NCI-H526 treated with DMSO at 0.1 percent for 48 hours (cell line): Measurements from ENCODE around the gene NAMPT.

Experiments used
- DNase-seq: peaks from one replicate; lab custom pipeline; 2025; lab: John Stamatoyannopoulos, UW

The NAMPT gene

DNA sequence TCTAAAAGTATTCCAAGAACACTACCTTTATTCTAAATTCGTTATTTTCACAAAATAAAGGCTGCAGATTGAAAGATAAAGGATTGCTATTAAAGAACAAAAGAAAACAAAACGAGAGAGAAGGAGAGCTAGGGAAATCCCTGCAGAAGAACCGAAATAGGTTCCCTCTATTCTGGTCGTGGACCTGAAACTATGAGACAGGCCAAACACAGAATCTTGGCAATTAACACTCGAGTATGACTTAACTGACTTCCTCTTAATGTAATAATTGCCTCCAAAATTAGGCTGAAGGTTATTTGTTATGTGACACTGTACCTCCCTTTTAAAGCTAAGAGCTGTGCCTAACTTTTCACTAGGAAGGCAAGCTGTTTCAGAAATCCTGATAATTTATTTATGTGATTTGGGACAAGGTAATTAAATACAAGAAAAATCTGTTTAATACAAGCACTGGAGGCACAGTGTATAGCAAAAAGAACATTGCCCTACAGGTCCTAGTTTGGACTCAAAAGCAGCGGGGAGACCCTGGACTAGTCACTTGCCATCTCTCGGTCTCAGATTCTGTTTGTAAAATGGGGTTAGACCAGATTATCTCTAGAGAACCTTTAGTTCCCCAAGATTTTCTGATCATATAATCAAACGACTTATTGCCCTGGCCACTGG is 11.6 kb downstream of the NAMPT start:
- no peak for DNase-seq

DNA sequence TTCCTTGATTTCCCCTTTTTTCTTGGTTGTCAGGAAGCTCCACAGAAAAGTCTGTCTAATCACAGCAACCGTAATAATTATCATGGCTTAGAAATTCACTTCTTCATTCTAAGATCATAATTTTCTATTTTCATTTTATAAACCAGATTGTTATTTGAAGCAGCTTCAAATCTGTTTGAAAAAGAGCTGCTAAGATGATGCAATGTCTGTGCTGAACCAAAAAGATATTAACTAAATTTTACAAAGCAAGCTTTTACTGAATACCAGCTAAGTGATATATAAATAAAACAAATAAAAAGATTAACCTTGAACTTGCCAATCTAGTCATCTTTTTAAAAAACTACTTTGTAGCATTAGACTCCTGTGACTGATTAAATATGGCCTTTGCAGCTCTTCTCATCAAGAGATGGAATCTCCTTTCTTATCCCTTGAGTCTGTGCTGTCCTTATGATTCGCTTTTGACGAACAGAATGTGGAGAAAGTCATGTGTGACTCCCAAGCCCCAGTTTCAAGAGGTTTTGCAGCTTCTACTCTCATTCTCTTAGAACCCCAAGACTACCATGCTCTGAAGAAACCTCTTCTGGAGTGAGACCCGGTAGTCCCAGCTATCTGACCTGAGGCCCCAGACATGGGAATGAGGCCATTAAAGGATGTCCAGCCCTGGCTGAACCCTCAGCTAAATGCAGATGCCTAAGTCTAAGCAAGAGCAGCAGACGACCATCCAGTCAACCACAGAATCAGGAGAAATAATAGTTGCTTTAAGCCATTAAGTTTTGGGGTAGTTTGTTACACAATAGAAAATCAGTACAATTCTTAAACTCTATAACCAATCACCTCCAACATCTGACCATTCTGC is 14.4 kb downstream of the NAMPT start:
- DNase-seq: no peak

DNA sequence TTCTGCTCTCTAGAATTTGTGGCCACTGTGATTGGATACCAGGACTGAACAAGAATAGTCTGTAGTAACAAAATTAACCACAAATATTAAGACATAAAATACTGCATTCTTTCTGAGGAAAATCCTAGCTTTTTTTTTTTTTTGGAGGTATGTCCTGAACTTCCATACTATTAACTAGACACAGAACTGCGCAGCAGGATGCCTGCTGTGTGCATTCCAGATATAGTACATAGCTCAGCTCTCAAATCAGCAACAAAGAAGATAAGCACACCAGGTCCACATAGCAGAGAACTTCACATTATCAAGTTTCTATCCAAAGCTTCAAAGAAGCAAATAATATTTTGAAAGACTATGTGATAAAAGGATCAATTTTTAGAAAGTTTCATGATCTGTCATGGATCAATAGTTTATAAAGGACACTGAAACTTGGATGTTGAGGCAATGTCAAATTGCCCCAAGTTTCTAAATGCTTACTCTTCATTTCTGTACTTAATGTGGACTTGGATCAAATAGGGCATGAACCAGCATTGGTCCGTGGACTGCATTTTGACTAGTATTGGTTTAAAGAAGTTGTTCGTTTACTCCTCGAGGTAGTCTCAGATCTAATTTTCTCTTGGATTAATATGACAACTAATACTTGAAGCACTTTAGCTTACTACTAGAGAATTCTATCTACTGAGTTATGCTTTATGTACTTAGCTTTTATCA is 15.4 kb downstream of the NAMPT start:
- no peak for DNase-seq

DNA sequence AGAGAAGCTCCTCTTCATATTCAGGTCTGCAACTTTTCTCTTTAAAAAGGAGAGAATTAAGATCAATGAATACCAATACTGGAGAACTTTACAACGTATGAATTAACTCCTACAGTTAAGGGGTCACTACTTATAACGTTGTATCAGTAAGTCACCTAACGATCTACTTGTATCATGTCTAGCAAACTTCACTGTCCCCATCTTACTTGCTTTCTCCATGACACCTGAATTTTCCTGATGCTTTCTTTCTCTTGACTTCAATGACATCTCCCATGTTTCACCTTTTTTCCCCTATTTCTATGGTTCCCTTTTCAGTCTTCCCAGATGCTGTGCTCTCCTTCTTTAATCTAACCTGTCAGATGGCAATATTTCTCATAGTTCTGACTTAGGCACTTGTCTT is 19.6 kb downstream of the NAMPT start:
- DNase-seq: no peak

DNA sequence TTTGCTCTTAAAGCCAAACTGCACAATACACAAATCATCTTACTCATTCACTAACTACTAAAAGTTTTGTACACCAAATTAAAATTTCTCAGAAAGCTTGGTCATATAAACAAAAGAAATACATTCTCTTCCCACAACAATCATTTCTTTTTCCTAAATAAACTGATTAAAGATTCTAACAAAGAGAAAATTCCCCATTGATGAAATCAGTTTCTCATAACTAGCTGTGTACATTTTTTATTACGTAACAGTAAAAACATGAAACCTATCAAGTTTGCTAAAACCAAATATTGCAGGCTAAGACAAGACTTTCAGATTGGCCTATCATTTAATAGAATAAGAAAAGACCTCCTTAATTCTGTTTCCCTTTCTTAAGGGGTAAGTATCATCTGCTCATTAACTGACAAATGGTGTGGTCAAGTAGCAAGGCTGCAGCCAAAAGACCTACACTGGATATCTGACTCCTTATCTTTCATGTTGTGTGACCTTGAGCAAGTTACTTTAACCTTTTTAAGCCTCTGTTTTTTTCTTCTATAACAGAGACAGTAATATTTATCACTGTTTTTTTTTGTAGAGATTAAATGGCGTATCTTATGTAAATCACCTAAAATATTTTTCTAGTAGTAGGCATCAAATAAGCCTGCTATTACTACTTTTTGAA is 22.4 kb downstream of the NAMPT start:
- DNase-seq: no peak

DNA sequence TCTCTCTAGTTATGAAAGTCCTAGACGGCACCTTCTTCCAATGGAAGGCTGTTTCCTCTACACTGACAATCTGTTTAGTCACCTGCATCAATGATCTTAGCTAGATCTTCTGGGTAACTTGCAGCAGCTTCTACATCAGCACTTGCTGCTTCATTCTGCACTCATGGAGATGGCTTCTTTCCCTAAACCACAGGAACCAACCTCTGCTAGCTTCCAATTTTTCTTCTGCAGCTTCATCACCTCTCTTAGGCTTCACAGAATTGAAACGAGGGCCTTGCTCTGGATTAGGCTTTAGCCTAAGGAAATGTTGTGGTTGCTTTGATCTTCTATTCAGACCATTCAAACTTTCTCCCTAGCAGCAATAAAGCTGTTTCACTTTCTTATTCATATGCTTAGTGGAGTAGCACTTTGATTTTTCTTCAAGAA is 24.6 kb downstream of the NAMPT start:
- DNase-seq: no peak

DNA sequence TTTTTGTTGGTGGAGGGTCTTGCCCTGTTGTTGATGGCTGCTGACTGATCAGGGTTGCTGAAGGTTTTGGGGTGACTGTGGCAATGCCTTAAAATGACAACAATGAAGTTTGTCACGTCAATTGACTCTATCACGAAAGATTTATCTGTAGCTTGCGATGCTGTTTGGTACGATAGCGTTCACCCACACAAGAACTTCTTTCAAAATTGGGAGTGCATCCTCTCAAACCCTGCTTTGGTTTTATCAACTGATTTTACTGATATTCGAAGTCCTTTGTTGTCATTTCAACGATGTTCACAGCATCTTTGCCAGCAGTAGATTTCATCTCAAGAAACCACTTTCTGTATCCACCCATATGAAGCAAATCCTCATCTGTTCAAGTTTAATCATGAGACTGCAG is 26.0 kb downstream of the NAMPT start:
- no peak for DNase-seq

DNA sequence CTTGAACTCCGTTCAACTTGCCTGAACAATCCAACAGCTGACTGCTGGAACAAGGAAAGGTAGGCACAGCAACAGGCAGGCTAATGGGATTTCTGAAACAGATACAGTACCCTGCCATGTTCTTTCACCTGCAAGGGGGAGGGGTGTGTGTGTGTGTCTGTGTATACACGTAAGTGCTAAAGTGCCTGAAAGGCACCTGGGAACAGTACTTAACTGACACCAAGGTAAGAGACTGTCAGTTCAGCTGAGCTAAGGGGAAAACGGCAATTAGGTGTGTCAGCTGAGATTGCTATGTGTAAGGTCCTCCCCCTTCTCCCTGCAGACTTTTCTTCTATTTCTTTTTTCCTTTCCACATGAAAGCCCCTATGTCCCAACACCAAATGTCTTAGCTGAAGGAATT is 27.0 kb downstream of the NAMPT start:
- no peak for DNase-seq

DNA sequence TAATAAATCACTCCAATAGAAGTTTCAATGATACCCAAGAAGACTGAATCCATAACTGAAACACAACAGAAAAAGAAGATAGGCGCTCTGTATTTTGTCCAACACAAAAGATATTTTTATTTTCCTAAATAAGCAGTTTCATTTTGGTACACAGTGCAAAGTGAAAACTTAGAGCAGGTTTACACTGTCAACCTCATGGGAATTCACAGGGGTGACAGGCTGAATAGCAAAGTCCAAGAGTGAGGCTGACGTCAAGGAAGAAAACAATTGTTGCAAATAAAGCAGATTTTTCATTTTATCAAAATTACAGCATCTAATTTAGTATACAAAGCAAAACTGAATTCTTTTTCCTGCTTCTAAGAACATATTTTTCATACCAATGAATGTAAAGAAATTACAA is 28.6 kb downstream of the NAMPT start:
- DNase-seq: no peak

DNA sequence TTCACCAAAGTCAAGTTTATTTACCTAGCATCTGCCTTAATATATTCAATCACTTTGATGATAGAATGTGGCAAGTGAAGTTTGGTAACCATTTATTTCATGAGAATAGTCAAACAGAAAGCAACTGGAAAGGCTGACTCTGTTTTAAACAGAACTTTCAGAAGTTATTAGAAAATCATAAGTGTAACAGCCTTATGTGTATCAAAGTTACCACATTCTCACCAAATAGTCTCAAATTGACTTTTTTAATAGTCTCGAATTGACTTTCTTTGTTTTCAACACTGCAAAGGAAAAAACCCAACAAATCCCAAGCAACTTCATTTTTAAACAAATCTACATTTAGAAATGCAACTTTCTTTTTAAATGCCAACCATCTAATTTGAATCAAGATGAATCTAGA is 29.5 kb downstream of the NAMPT start:
- DNase-seq: no peak

DNA sequence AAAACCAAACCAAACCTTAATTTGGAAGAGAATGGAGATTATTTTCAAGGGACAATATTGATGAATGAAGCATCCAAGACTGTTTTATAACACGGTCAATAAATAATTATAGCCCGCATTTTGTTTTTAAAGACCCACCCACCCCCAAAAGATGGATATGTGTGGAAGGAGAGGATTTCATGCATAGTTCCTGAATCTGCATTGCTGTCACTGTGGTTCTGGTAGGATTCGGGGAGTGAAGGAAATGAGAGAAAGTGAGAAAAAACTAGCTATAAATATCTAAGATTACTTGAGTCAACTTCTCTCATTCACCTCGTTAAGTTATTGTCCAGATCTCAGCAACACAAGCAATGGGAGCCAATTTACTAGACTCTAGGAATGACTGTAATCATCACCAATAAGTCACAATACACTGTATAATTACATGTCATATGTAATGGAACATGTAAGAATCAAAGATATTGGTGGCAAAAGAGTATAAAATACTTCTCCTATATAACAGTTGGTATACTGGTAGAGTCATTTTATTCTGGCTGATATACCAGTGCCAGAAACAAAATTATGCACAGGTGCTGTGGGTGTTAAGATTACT is 30.2 kb downstream of the NAMPT start:
- DNase-seq: no peak

DNA sequence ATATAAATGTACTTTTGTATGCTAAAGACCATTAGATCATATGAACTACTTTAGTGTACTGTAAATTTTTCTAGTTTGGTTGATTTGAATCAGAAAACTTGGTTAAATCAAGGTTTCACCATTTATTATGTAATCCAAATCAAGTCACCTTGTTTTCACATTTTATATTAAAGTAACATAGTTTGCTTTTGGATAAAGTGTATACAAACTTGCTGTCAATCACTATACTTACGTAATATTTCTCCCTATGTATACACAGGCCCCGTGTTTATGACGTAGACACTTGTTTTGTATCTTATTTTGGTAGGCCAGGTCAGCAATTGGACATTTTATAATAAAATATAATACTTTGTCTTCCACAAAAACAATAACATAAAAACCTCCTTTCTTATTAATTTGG is 32.2 kb downstream of the NAMPT start:
- DNase-seq: no peak

DNA sequence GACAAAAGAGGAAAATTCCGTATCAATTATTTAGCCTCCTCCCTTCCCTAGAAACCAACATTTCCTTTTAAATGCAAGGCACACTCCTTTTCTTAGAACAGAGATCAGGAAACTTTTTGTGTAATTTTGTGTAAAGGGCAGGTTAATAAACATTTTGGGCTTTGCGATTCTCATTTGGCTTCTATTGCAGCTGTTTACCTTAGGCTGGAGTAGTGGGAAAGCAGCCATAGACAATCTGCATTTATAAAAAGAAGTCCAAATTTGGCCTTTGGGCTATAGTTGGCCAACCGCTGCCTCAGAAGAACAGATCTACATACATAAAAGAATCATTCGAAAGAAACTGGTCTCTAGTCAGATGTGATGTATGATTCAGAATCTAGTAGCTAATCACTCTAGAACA is 35.3 kb downstream of the NAMPT start:
- no peak for DNase-seq

DNA sequence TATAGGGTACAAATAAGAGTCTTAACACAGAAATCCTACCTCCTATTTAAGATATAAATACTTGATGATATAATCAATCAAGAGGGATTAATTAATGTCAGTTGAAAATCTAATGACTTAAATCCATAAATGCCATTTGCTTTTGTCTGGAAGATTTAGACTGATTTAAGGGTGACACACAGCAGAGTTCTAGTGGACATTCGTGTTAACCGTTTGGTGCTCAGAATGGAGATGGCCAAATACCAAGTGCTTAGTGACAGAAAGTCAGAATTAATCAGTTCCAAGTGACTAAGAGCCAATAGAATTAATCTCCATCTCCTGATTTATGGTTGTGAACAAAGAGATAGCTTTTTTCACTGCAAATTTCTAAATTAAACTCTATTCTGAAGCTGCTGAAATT is 36.2 kb downstream of the NAMPT start:
- DNase-seq: no peak

DNA sequence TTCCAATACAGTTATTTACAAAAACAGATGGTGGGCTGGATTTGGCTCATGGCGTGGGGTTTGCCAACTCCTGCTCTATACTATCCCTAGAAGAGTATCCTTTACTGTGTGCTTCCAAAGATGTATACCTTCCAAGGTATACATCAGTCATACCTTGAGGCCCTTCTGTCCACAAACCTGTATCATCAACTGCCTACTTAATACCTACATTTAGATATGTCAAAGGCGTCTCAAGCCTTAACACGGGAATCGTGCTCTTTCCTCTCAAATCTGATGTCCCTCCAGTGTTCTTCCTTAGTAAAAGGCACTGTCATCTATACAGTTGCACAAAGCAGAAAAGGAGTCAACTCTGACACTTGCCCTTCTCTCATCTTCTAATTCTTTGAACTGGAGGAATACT is 36.9 kb downstream of the NAMPT start:
- DNase-seq: no peak

DNA sequence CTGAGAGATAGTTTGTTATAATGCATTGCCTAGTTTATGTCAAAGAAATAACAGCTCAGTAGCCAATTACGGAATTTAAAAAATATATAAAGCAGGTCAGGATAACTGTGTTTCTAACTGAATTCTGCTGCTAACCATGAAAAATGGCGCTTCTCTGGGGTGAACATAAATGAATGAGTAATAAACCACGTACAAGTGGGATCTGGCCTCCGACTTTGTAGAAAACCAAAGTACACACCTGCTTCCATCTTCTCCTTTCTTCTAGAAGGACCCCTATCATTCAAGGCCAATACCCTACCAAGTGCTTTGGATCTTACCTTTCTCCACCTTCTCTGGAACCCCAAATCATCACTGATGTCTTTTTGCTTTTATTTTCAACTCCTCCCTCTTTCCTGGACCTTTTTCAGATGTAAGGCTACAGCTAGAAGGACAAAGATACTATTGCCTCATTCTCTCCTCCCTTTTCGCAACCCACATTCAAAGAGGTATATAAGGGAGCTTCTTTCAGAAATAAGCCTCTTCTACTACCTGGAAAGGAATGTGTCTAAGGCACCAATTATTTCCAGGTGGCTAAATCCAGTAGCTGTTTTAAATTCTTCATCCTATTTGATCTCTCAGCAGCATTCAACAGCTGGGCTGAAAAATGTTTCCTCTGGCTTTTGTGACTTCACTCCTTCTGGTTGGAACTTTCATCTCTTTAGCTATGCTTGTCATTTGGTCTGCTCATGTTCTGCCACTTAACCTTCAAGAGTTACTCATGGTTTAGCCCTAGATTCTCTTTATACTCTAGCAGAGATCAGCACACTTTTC is 37.7 kb downstream of the NAMPT start:
- DNase-seq: no peak

DNA sequence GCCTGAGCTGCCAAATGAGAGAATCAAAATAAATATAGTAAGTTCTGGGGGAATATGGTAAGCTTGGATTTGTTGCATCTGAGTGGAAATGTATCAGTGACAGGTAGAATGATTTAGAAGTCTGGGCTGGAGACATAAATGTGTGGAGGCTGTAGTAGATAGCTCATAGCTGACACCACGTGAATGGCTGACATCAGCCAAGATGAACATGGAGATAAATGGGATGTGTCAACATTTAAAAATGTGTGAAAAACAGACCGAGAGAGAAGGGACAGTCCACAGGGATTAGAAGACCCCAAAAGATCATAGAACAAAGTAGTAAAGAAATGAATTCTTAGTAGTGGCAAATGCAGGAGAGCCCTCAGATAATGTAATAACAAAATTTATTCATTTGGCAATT is 40.9 kb downstream of the NAMPT start:
- no peak for DNase-seq

DNA sequence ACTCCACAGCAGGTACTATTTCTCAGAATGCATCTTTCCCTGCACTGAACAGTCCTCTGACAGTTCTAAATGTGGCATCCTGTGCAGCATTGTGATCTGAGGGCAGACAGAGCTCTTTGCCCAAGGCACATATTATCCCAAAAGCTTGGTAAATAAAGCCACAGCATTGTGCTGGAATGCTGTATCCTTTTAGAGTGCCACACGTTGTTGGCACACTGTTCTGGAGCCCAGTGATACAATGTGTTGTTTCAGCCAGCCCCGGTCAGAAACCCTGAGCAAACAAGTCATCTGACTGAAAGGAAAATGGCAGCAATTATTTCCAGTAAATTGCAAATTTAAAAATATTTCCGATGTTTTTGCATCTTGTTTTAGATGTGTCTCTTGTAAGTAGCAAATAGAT is 45.4 kb downstream of the NAMPT start:
- no peak for DNase-seq

DNA sequence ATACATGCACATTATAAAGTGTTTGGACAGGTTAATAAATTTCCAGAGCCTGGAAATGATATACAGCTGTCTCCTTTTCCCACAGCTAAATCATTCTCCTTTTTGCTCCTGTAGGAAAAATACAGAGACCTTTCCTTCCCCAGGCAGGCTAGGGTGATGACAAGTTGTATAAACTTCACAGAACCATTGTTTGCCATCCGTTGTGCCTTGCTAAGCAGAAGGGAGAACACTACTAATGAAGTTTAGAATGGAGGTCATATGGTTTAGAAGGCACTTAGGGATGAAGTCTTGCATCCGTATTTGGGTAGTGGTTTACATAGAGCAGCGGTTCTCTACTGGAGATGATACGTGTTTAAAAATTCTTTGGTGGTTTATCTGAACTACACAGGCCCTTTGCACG is 46.0 kb downstream of the NAMPT start:
- no peak for DNase-seq

DNA sequence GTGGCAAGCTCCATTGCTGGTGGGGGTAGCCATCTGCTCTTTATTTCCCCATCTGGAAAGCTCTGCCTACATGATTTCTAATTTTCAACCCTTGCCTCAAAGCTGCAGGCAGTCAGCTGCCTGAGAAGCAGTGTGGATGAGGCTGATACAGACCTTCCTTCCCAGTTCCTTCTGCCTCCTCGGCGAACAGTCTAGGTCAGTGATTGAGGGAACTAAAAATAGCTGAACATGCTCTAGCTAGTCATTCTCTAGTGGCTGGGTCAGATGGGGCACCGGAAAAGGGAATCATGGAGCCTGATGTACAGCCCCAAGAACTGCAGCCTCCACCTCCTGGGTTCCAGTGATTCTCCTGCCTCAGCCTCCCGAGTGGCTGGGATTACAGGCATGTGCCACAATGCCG is 48.7 kb downstream of the NAMPT start:
- no peak for DNase-seq

DNA sequence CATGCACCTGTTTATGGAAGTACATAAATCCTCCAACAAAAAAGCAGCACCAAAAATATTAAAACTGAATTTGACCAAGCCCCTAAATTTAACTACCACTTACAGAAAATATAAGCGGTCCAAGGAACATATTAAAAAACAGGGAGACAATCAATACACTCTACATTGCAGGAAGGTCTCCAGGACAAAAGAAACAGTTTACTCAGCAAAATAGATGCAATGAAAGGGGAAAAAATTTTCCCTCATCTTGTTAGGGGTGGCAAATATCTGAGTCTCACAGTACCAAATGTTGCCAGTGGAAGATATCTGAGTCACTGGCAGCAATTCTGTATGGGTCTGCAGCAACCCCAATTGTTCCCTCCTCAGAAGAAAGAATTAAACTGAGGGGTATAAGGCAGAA is 50.4 kb downstream of the NAMPT start:
- DNase-seq: no peak
